Neural cell (in vitro differentiated cells): ENCODE results near the gene ERP27.

Experiments
- CTCF ChIP-seq: fragments of 450-650 bp; IDR thresholded peaks from 2 replicates; pipeline ENCODE4 v1.5.1; 2014; ENCODE audit warnings: antibody characterized with exemption, mild to moderate bottlenecking, moderate library complexity; ENCODE audit not compliant: poor library complexity, severe bottlenecking
- EP300 ChIP-seq: fragments of 450-650 bp; conservative IDR thresholded peaks from 2 replicates; pipeline ENCODE4 v1.6.1; 2014; ENCODE audit warnings: antibody characterized with exemption, mild to moderate bottlenecking, moderate library complexity; ENCODE audit not compliant: poor library complexity, severe bottlenecking
- EZH2 ChIP-seq: fragments of 200-600, 300-800 bp; shearing (Covaris generic), sonication (generic); IDR thresholded peaks from 2 replicates; pipeline ENCODE4 v1.6.1; 2014; ENCODE audit warnings: antibody characterized with exemption, low read length, borderline replicate concordance, mild to moderate bottlenecking; ENCODE audit not compliant: insufficient read depth, poor library complexity, severe bottlenecking
- MXI1 ChIP-seq: fragments of 450-650 bp; conservative IDR thresholded peaks from 2 replicates; pipeline ENCODE4 v1.6.1; 2014; ENCODE audit warnings: antibody characterized with exemption, mild to moderate bottlenecking; ENCODE audit not compliant: poor library complexity, severe bottlenecking
- POLR2AphosphoS5 ChIP-seq: IDR thresholded peaks from 2 replicates; pipeline ENCODE4 v1.6.1; 2012
- RAD21 ChIP-seq: fragments of 450-650 bp; conservative IDR thresholded peaks from 2 replicates; pipeline ENCODE4 v1.6.1; 2014; ENCODE audit warnings: antibody characterized with exemption, mild to moderate bottlenecking, moderate library complexity
- REST ChIP-seq: IDR thresholded peaks from 2 replicates; pipeline ENCODE4 v1.6.1; 2012; ENCODE audit warnings: borderline replicate concordance
- SMC3 ChIP-seq: fragments of 450-650 bp; conservative IDR thresholded peaks from 2 replicates; pipeline ENCODE4 v1.6.1; 2014; ENCODE audit warnings: antibody characterized with exemption, mild to moderate bottlenecking, moderate library complexity; ENCODE audit not compliant: poor library complexity
- TAF1 ChIP-seq: IDR thresholded peaks from 2 replicates; pipeline ENCODE4 v1.6.1; 2012; ENCODE audit warnings: low read depth

GRCh38 chr12:14964406-14964805 lies 26.1 kb upstream of the ERP27 start:
- no peak for TF ChIP-seq CTCF
- TF ChIP-seq SMC3: no peak
- TF ChIP-seq MXI1: no peak
- TF ChIP-seq POLR2AphosphoS5: no peak
- TF ChIP-seq EZH2: no peak
- TF ChIP-seq REST: no peak
- TF ChIP-seq TAF1: no peak
- TF ChIP-seq EP300: no peak
- TF ChIP-seq RAD21: no peak
